GM20431 (cell line): Measurements from ENCODE around the gene GTF2F1.
"Not testable (repeated sequence)": the region's sequence is repeated elsewhere in the genome, so short reads cannot be mapped to it uniquely, and the experiment has no call there.

Source experiments
- in situ Hi-C: fragments of 300-500 bp; cut with MseI, MboI; formaldehyde crosslinking; loops from one replicate; pipeline ENCODE4 v1.15.0; 2020; ENCODE audit warnings: low sequenced_read_pairs; ENCODE audit not compliant: unreplicated experiment

Gene GTF2F1

GRCh38 chr19:6392221-6393073 lies 517 bp downstream of the GTF2F1 start:
- in situ Hi-C loops: no loop called here

- in situ Hi-C loops: no loop called here
Measured at GRCh38 chr19:6387372-6387771, 5.6 kb downstream of the GTF2F1 start.

- in situ Hi-C loops: no loop called here
Measured at GRCh38 chr19:6384381-6384780, 8.6 kb downstream of the GTF2F1 start.

- in situ Hi-C loops: no loop called here
Measured at GRCh38 chr19:6383188-6383587, 9.8 kb downstream of the GTF2F1 start.

GRCh38 chr19:6381030-6381750 lies 11.8 kb downstream of the GTF2F1 start:
- in situ Hi-C loops: no loop called here

- in situ Hi-C loops: no loop called here
Measured at GRCh38 chr19:6379744-6380143, 13.2 kb downstream of the GTF2F1 start.

GRCh38 chr19:6378486-6378885 lies 14.5 kb downstream of the GTF2F1 start:
- in situ Hi-C loops: no loop called here

GRCh38 chr19:6378041-6378440 lies 14.9 kb downstream of the GTF2F1 start:
- in situ Hi-C loops: no loop called here

- in situ Hi-C loops: no loop called here
Measured at GRCh38 chr19:6376512-6377190, 16.3 kb downstream of the GTF2F1 start.

GRCh38 chr19:6375411-6376010 lies 17.5 kb downstream of the GTF2F1 start, which contains the start of gene PSPN:
Gene PSPN, minus strand, starts transcription at chr19:6375933. Its CDS starts 84 bp downstream, at chr19:6375849.
- in situ Hi-C loops: no loop called here

GRCh38 chr19:6374711-6375410 lies 18.1 kb downstream of the GTF2F1 start:
- in situ Hi-C loops: no loop called here

GRCh38 chr19:6374161-6374709 lies 18.7 kb downstream of the GTF2F1 start:
- in situ Hi-C loops: no loop called here

- in situ Hi-C loops: no loop called here
Measured at GRCh38 chr19:6373813-6374108, 19.2 kb downstream of the GTF2F1 start.

GRCh38 chr19:6373096-6373812 lies 19.7 kb downstream of the GTF2F1 start:
- in situ Hi-C loops: no loop called here

GRCh38 chr19:6372594-6373095 lies 20.3 kb downstream of the GTF2F1 start, which contains the start of gene ALKBH7:
Gene ALKBH7, plus strand, starts transcription at chr19:6372794. Its CDS starts 27 bp downstream, at chr19:6372821.
- in situ Hi-C loops: no loop called here

GRCh38 chr19:6364353-6364752 lies 28.6 kb downstream of the GTF2F1 start:
- in situ Hi-C loops: no loop called here

GRCh38 chr19:6362351-6362801 lies 30.6 kb downstream of the GTF2F1 start:
- in situ Hi-C loops: no loop called here

- in situ Hi-C loops: no loop called here
Measured at GRCh38 chr19:6362027-6362350, 31.0 kb downstream of the GTF2F1 start.

- in situ Hi-C loops: not testable (repeated sequence)
Measured at GRCh38 chr19:6360857-6361216, 32.1 kb downstream of the GTF2F1 start.
